GM11168 (cell line): Measurements from ENCODE around the gene ADAM19.

Experiments
- in situ Hi-C: fragments of 300-500 bp; cut with MboI; formaldehyde crosslinking; loops from one replicate; pipeline ENCODE4 v1.12.0; 2022; ENCODE audit warnings: low sequenced_read_pairs; ENCODE audit not compliant: unreplicated experiment

ADAM19 gene

DNA sequence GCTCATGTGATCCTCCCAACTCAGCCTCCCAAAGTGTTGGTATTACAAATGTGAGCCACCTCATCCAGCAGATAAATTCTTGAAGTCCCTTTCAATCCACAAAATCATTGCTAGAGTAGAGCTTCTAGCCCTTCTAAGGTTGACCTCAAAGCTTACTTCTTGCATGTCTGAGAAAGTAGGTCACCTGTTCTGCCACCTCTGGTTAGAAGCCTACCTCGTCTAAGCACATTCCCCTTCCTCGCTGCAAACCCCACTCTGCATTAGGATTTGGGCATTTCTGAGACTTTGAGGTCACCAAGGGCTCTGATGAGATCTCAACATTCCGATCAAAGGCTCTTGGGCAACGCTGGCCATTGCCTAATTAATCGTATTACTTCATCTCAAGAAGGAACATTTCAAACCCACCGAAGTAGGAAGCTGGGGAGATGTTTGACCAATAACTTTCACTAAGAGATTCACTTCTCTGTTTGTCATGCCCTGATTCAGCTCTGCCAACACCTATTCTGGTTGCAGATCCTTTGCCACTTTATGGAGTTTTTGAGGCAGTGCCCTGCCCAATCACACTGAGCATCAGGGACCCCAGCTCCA, 8.6 kb downstream of the ADAM19 start:
- in situ Hi-C loops: no loop called here

- in situ Hi-C loops: no loop called here
Measured at GRCh38 chr5:157563929-157564716, 11.5 kb downstream of the ADAM19 start.

DNA sequence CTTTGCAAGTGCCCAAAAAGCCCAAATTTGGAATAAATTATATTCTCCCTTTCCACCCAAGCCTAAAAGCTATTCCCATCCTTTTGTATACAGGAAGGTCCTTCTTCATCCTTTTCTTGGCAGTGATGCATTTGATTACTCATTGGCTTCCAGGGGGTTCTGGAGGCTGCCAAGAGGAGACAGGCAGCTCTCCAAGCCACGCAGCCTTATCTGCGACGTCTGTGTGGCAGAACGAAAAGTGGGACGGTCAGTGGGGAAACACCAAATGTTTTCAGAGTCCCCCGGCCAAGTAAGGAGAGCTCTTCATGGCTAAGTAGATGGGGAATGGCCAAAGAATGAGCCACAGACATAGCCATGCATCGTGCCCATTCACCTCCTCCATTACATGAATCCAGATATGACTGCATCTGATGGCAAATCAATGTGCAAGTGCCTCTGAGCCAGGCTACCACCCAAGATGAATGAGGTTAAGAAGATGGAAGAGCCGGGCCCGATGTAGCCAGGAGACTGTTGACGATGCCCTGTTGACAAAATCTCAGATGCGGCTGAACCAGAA, 12.1 kb downstream of the ADAM19 start:
- in situ Hi-C loops: no loop called here

DNA sequence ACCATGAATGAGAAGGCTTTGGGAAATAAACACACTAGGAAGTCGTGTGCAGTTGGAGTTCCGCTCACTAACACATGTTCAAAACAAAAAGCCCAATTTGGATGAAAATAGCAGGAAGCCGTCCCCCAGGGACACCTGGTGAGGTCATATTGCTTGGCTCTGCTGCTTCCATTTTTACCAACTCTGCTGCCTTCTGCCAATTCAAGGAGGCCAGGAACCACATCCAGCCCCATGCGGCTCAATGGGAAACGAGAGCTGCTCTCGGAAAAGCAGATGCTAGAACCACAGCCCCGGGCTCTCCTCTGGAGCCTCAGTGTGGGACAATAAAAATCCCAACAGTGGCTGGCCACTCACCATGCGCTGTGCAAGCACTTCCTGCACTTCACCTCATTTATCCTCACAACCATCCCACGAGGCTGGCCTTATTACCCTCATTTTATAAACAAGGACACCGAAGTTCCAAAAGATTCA, 13.4 kb downstream of the ADAM19 start:
- in situ Hi-C loops: no loop called here

GRCh38 chr5:157561110-157561509, 14.5 kb downstream of the ADAM19 start:
- in situ Hi-C loops: no loop called here

DNA sequence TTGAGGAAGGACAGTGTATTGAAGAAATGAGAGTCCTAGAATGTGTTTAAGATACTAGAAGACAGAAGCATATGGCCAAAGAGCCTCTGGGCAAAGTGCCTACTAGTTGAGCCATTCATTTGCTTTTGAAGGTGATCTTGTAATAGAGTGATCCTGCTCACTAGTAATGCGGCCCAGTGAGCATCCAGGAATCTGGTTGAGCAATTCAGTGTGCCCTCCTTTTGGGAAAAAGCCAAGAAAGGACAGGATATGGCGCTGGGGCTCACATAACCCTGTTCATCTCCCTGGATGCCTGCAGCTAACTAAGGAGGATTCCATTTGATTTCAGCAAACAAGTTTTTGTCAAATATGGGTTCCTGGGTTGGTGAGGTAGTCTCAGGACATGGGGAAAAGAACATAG, 16.3 kb downstream of the ADAM19 start:
- in situ Hi-C loops: no loop called here

DNA sequence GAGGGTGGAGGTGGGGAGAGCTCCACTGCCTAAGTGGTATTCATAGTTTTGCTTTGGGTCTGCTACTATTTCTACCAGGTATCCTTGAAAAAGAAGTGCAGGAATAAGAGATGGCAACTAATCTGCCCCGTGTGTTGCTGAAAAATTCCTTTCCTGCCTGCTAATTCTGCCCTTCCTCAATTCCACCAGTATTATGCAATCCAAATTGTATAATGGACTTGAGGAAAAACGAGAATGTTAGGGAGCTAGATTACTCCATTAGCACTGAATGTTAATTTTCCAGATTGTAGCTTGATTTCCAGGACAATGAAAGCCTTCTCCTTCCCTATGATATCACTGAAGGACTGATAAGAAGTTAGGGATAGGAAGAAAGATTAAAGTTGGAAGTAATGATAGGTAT, 16.9 kb downstream of the ADAM19 start:
- in situ Hi-C loops: no loop called here

DNA sequence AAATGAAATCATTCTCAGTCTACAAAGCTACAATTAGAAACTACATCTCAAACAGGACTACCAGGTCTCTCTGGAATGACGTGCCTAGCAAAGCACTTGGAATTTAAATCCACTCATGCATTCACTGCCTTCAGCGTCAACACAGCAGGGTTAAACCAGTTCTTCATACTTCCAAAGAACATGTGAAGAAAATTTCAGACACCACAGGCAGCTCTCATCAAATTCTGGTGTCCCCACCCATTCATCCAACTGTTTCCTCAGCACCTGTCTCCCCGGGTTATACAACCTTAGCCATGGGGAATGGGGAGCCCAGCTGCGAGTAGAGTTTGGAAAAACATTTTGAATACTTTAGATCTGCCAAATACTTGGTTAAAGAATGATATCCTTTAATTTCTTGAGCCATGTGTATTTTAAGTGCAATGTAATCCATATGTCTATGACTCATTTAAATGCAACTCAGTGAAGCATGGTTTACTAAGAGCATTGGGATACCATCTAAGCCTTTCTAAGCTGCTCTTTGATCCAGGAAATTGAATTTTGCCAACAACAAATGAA, 17.5 kb downstream of the ADAM19 start:
- in situ Hi-C loops: no loop called here

DNA sequence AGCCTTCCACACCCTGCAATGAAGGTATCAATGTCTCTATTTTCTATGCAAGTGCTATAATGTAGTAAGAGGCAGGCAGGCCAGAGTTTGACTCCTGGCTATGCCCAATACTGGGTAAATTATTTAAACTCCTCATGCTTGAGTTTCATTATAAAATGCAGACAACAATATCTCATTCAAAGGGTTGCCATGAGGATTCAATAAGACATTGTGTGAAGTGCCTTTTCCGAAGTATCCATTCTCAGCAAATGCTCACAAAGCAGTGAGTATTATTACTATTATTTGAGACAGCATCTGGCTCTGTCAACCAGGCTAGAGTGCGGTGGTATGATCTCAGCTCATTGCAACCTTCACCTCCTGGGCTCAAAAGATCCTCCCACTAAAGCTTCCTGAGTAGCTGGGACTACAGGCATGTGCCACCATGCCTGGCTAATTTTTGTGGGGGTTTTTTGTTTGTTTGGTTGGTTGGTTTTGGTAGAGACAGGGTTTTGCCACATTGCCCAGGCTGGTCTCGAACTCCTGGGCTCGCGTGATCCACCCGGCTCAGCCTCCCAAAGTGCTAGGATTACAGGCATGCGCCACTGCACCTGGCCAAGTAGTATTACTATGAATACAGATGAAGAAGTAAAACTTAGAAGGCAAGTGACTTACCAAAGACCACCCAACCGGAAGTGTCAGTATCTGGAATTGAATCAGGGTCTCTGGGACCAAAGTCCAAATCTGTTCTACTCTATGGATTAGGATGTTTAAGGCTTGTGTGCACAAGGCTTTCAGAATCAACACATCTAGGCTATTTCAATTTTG, 18.8 kb downstream of the ADAM19 start:
- in situ Hi-C loops: no loop called here

GRCh38 chr5:157555037-157555640, 20.4 kb downstream of the ADAM19 start:
- in situ Hi-C loops: no loop called here

DNA sequence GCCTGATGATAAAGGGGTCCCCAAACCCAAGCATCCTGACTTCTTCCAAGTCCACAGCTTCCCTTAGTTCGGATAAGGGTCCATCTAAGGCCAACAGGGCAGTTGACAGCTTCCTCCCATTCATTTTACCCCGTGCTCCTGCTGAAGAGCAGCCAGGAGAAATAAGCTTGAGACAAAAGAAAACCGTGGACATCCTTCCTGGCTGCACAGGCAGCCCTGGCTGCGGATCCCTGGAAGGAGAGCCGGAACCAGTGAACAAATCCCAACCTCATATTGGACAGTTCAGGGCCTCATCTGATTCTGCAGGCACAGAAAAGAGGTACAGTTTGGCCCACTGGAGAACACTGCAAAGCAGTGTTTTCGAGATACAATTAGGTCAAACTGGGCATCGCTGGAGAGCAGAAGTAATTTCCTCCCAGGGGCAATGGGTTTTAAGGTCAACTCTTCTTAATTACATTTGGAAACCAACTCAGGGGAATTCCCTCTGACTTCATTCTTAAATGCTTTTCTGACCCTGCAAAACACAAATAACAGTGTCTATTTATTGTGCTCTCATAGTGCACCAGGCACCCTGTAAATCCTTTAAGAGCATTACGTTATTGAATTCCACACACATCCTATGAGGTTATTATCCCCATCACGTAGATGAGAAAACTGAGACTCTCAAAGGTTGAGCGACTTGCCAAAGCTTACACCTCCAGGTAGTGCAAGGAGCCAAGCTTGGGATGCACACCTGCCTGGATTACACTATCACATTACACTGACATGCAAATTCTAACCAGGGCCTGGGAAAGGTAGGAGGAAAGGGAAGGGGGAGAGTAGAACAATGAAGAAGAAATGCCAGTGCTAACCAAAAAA, 21.2 kb downstream of the ADAM19 start:
- in situ Hi-C loops: no loop called here

DNA sequence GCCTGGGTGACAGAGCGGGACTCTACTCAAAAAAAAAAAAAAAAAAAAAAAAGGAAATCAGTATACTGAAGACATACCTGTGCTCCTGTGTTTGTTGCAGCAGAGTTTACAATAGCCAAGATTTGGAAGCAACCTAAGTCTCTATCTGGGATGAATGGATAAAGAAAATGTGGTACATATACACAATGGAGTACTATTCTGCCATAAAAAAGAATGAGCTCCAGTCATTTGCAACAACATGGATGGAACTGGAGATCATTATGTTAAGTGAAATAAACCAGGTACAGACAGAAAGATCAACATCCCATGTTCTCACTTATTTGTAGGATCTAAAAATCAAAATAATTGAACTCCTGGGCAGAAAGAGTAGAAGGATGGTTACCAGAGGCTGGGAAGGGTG, 22.9 kb downstream of the ADAM19 start:
- in situ Hi-C loops: no loop called here

DNA sequence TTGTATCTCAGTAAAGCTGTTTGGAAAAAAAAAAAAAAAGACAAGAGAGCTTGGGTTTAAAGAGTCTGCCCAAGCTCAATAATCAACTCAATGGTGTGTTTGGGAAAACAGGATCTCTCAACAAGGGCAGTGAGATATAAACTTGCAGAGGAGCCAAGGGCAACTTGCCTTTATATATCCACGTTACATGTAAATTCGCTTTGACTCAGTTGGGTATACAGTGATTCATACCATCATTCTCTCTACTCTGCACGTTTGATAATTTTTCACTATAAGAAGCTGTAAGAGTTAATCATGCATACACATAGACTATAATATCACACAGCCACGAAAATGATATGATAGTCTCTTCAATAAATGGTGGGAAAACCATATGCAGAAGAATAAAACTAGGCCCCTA, 24.9 kb downstream of the ADAM19 start:
- in situ Hi-C loops: no loop called here

DNA sequence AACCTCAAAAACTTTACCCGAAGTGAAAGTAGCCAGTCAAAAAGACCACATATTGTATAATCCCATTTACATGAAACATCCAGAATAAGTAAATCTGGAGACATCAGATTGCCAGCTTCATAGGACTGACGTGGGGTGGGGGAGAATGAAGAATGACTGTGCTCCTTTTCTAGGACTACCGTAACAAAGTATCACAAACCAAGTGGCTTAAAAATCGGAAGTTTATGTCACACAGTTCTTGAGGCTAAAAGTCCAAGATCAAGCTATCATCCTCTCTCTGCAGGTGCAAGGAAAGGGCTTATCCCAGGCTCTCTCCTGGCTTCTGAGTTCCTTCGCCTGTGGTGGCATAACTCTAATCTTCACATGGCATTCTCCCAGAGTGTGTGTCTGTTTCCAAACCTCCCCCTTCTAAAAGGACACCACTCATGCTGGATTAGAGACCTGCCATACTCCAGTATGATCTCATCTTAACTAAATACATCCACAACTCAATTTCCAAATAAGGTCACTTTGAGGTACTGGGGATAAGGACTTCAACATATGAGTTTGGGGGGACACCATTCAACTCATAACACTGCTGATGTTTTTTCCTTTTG, 25.5 kb downstream of the ADAM19 start:
- in situ Hi-C loops: no loop called here

DNA sequence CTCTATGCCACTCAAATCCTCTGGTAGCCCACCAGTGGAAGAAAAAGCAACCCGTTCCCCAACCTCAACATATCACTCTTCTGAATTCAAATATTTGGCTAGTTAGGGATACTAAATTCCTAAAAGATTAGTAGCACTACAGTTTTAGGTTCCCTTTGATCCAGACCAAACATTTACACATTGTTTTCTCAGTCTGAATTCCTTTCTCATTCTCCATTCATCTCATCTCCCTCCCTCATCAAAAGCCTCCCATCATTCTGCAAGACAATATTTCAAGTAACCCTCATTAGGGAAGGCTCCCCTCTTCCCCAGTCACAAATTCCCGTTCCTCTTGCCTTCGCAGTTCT, 26.3 kb downstream of the ADAM19 start:
- in situ Hi-C loops: no loop called here

DNA sequence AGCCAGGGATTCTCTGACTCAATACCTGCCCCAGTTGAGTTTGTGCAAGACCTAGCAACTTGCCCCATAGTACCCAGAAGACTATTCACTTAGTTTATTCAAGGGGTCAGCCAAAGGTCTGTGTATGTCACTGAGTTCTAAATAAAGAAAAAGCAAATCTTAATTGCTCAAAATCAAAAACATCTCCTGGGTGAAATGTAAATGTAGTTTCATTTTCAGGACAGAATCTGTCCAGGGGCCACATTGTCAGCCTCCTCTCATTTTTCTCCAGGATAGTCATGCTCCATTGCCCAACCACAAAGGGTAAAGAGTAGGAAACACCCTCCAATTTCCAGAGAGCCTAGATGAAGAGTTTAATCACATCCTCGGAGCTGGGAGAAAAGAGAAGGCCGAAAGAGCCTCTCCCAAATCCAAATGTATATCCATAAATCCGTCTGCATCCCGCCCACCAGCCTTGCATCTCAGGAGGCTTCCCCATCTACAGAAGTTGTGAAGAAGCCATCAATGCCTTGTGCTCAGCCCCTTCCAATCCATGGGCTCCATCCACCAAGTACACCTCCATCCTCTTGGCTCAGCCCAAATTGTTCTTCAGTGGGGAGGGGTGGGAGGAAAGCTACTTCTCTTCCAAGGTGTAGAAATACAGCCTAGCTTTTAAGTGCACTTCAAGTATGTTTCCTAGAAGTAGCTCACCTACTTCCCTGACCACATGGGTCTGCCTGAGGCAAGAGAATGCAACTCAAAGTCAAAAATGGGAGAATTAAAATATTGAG, 26.9 kb downstream of the ADAM19 start:
- in situ Hi-C loops: no loop called here

- in situ Hi-C loops: no loop called here
Measured at GRCh38 chr5:157547941-157548512, 27.5 kb downstream of the ADAM19 start.
